ENCODE data around the gene GBX1. TPM values are rescaled to one million over a fixed set of nuclear protein-coding genes. Genes with fewer than 3 reads are reported as not detected.

GBX1 gene
- polyA plus RNA-seq, 1 donor from 2014 or later: not detected

- no peaks in the 10 kb centered on the region for H3K36me3 ChIP-seq (ENCODE audit: insufficient read depth, low read length)
- H3K79me2 ChIP-seq (replicated peaks; ENCODE audit: insufficient read depth, low read length): peaks cover 3% of the 10 kb centered on the region
- no peak overlapping the region for H3K4me2 ChIP-seq (ENCODE audit: low read length)
- H3K27me3 ChIP-seq (ENCODE audit: insufficient read depth, low read depth, low read length): peaks cover 7% of the 10 kb centered on the region
- H3K4me3 ChIP-seq (ENCODE audit: low read length): no peak overlapping the region
- H4K20me1 ChIP-seq (ENCODE audit: insufficient read depth): peaks cover 31% of the 10 kb centered on the region
- no peaks in the 10 kb centered on the region for H3F3A ChIP-seq (ENCODE audit: insufficient read depth, low read length, poor library complexity, severe bottlenecking)
- H3K9me3 ChIP-seq (ENCODE audit: low read length): no peaks in the 10 kb centered on the region
- no peak overlapping the region for H2AFZ ChIP-seq (ENCODE audit: low read depth, low read length)
- no peaks in the 10 kb centered on the region for H3K9me2 ChIP-seq (ENCODE audit: insufficient read depth, low read length)
- no peak overlapping the region for H3K9ac ChIP-seq (ENCODE audit: low read length)
- TF ChIP-seq REST (IDR thresholded peaks at IDR 0.05; ENCODE audit: borderline replicate concordance) (no peak), EZH2 (IDR thresholded peaks at IDR 0.05; ENCODE audit: borderline replicate concordance, insufficient read depth, low read length, poor library complexity, severe bottlenecking) (no peak), TAF1 (IDR thresholded peaks at IDR 0.05; ENCODE audit: low read depth) (no peak), EP300 (conservative IDR thresholded peaks at IDR 0.05; ENCODE audit: poor library complexity, severe bottlenecking) (no peak), CTCF (IDR thresholded peaks at IDR 0.05; ENCODE audit: poor library complexity, severe bottlenecking) (no peak), POLR2AphosphoS5 (IDR thresholded peaks at IDR 0.05) (no peak), RAD21 (conservative IDR thresholded peaks at IDR 0.05) (no peak), MXI1 (conservative IDR thresholded peaks at IDR 0.05; ENCODE audit: poor library complexity, severe bottlenecking) (no peak), SMC3 (conservative IDR thresholded peaks at IDR 0.05; ENCODE audit: poor library complexity) (no peak)
- no peak overlapping the region for H3K27ac ChIP-seq (ENCODE audit: low read length)
Observed at GRCh38 chr7:151120896-151121295, 46.6 kb downstream of the GBX1 start.

- no peak for TF ChIP-seq POLR2AphosphoS5 (IDR thresholded peaks at IDR 0.05)
- TF ChIP-seq SMC3 (conservative IDR thresholded peaks at IDR 0.05; ENCODE audit: poor library complexity): no peak
- no peak for TF ChIP-seq EZH2 (IDR thresholded peaks at IDR 0.05; ENCODE audit: borderline replicate concordance, insufficient read depth, low read length, poor library complexity, severe bottlenecking)
- no peak for TF ChIP-seq MXI1 (conservative IDR thresholded peaks at IDR 0.05; ENCODE audit: poor library complexity, severe bottlenecking)
- TF ChIP-seq REST (IDR thresholded peaks at IDR 0.05; ENCODE audit: borderline replicate concordance): no peak
- no peak for TF ChIP-seq CTCF (IDR thresholded peaks at IDR 0.05; ENCODE audit: poor library complexity, severe bottlenecking)
- Histone ChIP-seq H3K9ac (ENCODE audit: low read length) (no peak overlapping the region), H3F3A (ENCODE audit: insufficient read depth, low read length, poor library complexity, severe bottlenecking) (no peaks in the 10 kb centered on the region), H3K4me2 (ENCODE audit: low read length) (no peak overlapping the region), H3K36me3 (ENCODE audit: insufficient read depth, low read length) (no peaks in the 10 kb centered on the region), H3K27ac (ENCODE audit: low read length) (no peak overlapping the region), H3K27me3 (ENCODE audit: insufficient read depth, low read depth, low read length) (peaks cover 11% of the 10 kb centered on the region), H4K20me1 (ENCODE audit: insufficient read depth) (peaks cover 31% of the 10 kb centered on the region), H3K9me3 (ENCODE audit: low read length) (no peaks in the 10 kb centered on the region), H3K9me2 (ENCODE audit: insufficient read depth, low read length) (no peaks in the 10 kb centered on the region), H2AFZ (ENCODE audit: low read depth, low read length) (no peak overlapping the region), H3K79me2 (replicated peaks; ENCODE audit: insufficient read depth, low read length) (peaks cover 3% of the 10 kb centered on the region), H3K4me3 (ENCODE audit: low read length) (no peak overlapping the region)
Observed at GRCh38 chr7:151119902-151120301, 47.6 kb downstream of the GBX1 start.

Data from neural cell (in vitro differentiated cells).